Jurkat, Clone E6-1 (cell line): ENCODE measurements around the gene RNF114.

Source experiments
- DNase-seq: peaks from one replicate; pipeline ENCODE4 v3.0.0-alpha.2; 2011; ENCODE audit warnings: low read depth, low spot score
- H3K4me3 ChIP-seq: 2 replicates; pipeline ENCODE4 v1.5.1; 2011; ENCODE audit warnings: mild to moderate bottlenecking, low read length, control low read depth, moderate library complexity

RNF114 gene

GRCh38 chr20:49899541-49900383, 36.4 kb upstream of the RNF114 start:
- no peak for DNase-seq

GRCh38 chr20:49901588-49901987, 34.6 kb upstream of the RNF114 start:
- no peak for DNase-seq
- H3K4me3 ChIP-seq: no peak overlapping the region

More at GRCh38 chr20:49899541-49900383, 36.4 kb upstream of the RNF114 start:
- H3K4me3 ChIP-seq: no peak overlapping the region

GRCh38 chr20:49904440-49905214, 31.6 kb upstream of the RNF114 start:
- H3K4me3 ChIP-seq: no peak overlapping the region

DNA sequence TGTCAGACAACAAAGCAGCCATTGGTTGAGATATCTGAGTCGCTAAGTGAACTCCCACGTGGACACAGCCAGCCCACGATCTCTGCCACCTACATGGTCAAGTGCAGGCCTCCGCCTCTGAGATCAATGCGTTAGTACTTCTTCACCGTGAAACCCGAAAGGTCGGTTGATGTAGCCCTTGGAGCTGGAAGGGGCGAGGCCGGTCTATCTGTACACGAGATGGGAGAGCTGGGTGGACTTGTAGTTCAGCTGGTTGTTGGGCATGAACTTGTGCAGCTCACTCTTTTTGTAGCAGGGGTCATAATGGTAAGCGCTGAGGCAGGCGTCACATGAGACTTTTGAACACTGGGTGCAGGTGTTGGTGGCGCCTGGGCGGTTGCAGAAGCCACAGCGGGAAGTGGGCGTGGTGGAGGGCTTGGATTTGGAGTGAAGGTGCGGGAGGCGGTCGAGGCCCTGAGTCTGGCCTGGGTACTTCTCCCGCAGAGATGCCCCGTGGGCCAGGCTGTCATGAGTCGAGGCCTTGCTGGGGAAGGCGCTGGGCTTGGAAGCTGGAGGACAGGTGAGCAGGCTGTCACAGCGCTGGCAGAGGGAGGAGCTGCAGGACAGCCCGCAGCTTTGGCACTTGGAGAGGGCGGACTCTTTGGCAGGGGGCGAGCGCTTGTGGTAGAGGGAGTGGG, 30.6 kb upstream of the RNF114 start:
- peak overlapping the region; percentile 42 for H3K4me3 ChIP-seq
- DNase-seq: peak; percentile 76

More at GRCh38 chr20:49904440-49905214, 31.6 kb upstream of the RNF114 start:
- no peak for DNase-seq

DNA sequence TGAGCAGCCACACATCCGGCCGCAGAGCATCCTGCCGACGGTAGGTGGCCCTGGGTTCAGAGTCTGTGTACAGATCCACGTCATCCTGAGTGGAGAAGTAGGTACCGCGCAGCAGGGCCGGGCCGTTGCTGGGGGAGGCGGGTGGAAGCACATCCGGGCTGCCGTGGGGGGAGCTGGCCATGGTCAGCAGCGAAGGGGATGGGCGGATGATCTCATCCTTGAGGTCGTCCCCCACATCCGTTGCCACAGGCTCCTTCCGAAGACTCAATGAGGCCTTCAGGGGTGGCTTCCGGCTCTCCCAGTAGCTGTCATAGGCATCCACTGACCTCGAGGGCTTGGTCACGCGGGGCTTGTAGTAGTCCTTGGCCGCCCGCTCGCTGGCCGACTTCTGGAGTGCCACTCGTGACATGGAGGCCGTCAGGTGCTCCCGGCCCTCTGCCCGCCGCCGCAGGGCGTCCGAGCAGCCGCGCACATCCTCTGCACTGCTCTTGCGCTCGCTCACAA, 30.0 kb upstream of the RNF114 start:
- H3K4me3 ChIP-seq: peak overlapping the region; percentile 42
- DNase-seq: peak; percentile 78

DNA sequence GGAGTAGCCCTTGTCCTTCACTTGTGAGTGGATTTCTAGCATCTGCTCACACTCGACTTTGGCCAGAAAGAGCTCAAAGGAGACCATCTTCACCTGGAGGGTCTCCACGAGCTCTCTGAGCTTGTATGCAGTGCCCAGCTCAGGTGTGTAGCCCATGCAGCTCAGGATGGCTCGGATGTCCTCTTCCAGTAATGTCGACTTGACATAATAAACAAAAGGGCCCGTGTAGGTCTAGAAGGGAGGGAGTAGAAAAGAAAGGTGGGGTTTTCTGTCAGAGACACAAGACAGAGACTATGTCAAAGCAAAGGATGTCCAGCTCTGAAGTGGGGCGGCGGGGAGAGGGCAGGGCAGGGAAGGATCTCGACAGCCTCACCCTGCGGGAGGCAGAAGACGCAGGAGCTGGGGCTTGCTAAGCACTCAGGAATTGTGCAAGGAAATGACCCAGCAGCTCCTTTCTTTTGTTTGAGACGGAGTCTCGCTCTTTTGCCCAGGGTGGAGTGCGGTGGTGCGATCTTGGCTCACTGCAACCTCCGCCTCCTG, 29.5 kb upstream of the RNF114 start:
- H3K4me3 ChIP-seq: peak overlapping the region; percentile 42
- no peak for DNase-seq

DNA sequence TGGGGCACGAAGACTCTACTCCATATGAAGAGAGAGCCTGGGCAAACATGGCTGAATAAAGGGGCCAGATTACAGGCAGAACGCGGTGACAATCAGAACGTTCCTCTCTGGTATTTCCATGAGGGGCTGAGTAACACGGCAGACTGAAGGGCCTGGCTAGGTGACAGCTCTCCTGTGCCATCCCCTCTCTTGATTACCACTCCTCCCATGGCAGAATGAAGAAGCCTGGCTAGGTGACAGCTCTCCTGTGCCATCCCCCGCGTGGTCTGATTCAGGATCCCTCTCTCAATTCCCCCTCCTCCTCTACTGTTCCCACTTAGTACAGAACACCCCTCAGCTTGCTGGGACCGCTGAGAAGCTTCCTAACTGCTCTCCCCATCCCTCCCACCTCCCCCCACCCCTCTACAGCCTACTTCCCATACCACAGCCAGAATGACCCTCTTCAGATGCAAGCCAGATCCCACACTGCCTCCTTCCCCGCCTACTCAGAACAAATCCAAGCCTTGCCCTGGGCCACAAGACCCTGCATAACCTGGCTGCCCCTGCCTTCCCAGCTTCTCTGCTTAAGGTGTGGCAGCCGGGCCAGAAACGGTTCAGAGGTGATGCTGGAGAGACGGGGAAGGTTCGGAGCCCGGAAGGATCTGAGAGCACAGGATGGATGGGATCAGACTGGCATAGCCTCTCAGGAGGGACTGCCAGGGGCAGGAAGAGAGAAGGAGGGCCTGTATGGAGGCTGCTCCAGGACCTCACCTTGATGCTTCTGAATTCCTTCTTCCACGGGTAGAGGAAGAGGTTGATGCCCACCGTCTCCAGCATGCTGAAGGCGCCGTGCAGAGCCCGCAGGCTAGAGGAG, 28.6 kb upstream of the RNF114 start:
- no peak overlapping the region for H3K4me3 ChIP-seq
- DNase-seq: no peak

DNA sequence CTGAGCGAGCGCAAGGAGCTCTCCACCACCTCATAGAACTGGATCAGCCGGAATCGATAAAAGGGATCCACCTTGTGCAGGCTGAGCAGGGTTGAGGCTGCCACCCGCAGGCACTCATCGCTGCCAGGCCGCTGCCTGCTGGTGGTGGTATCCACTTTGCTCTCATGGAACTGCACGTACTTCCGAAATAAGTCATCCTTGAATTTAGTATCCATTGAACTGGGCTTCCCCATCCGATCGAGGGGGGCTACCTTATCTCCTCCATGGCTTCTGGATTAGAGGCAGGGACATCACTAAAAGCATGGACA, 28.0 kb upstream of the RNF114 start:
- DNase-seq: no peak
- no peak overlapping the region for H3K4me3 ChIP-seq

DNA sequence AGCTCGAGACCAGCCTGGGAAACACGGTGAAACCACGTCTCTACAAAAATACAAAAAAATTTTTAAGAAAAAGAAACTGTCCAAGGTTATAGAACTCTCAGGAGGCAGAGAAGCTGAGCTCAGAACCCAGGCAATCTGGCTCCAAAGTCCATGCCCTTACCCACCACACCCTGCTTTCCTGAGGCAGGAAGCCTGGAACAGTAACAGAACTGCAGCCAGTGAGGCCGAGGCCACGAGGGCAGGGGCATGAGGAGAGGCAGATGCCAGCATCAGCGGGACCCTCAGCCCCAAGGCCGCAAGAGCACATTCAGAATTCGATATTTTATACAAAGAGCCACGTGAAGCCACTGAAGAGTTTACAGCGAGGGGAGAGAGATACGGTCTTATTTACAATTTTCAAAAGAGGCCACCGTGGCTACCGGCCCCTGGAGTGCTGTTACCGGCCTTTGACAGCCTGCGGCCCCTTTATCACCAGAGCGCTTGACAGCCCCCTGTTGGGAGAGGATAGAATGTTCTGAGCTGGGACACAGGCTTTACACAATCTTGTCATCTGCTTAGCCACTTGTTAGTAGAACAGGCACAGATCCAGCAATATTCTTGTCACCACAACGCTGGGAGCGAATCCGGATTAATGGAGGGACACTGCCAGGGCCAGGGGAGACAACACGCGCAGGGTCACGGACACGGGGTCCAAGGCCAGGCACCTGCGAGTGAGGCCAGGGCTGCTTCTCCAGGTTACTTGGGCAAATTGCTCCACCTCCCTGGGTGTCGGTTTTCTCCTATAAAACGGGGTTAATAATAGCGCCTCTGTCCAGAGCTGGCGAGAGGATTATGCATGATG, 26.5 kb upstream of the RNF114 start:
- no peak for DNase-seq
- no peak overlapping the region for H3K4me3 ChIP-seq

- no peak for DNase-seq
- H3K4me3 ChIP-seq: no peak overlapping the region
Observed at GRCh38 chr20:49910340-49910706, 25.9 kb upstream of the RNF114 start.

DNA sequence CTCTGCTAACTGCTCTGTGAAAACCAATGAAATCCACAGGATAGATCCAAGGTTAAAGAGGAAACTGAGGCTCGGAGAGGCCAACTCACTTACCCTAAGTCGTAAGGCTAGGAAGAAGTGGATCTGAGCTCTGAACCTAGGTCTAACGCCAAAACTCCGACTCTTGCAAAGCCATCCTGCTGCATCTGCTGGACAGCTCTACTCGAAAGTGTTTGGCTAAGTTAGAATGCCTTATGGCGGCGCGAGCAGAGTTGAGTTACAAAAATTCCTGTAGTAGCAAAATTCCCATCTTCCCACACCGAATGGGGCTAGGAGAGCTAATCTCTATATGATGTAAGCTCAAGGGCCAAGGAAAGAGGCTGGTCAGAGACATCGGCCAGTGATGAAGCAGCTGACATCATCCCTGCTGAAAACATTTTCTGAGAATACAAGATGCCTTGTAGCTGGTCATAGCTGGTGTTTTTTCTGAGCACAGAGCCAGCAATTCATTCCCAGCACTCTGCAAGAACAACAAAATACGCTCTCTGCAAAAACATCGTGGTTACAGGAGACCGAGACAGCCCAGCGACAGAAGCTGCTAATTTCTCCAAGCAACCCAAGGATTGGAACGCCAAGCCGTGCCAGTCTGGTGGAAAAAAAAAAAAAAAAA, 22.7 kb upstream of the RNF114 start:
- DNase-seq: no peak
- H3K4me3 ChIP-seq: no peak overlapping the region; the same call in 1 of the 2 replicates

DNA sequence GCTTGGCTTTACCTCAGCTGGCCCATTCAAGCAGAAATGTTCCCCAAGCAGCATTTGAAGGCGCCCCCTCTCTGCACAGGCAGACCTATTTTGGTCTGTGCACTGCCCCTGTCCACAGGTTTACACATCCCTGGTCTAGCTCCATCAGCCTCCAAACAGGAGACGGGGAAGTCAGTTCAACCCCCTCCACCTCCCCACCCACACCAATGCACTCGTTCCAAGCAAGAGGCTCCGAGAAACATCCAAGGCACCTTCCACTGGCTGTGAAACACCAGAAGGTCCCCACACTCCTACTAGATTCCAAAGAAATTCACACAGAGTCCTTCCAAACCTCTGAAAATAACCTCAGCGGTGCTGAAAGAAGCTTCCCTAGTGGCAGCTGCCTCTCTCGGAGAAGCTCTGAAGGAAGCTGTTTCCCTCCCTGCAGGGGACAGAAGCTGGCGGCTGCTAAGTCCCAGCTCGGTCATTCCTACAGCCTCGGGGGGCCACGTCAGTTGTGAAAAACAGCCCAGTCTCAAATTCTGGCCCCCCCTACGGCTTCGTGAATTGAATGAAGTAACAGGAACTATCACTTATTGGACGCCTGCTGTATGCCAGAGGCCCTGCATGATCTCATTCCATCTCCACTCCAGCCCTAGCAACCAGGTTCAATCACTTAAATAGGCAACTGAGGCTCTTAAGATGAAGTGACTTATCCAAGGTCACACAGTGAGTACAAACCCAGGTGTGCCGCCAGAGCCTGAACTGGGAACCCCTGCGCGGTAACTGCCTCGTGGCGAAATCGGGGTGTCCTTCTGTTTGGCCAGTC, 21.7 kb upstream of the RNF114 start:
- H3K4me3 ChIP-seq: peak overlapping the region; percentile 93
- DNase-seq: no peak

DNA sequence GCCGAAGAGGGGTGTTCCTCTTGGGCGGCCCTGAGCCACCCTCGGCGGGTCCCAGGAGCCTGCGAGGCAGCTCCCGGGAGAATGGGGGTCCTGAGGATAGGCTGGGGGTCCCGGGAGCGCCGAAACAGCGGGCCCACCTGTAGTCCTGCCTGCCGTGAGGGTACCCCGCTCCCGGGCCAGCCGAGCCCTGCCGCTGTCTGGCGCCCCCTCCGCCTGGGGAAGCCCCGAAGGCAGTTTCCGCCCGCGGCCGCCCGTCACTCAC, 21.1 kb upstream of the RNF114 start:
- DNase-seq: no peak
- H3K4me3 ChIP-seq: peak overlapping the region; percentile 93

DNA sequence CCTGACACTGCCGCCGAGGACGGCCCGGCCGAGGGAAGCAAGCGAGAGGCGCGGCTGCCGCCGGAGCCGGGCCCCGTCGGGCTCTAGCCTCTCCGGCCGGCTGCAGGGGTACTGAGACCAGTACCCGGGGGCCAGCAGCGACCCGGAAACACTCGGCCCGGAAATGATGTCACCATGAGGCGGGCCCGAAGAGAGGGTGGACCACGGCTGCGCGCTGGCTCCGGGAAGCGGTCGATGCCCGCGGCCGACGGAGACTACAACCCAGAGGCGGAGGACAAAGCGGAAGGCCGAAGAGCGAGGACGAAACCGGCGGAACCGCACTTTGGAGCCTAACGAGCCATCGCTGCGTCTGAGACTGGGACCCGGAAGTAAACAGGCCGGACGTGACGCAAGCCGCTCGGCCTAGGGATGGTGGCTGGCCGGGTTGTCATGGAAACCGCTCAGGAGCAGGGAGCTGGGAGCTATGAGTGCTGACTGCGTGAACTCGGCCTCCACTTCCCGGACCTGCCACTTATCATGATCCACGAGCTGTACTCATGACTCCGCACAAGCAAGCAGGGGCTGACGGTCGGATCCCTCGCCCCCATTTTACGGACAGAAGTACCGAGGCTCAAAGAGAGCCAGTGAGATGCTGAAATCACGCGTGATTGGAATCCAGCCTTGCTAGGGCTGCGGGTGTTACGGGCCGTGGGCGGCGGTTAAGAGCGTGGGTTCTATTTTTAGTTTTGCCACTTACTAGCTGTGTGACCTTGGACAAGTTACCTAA, 20.6 kb upstream of the RNF114 start, which contains the start of gene SPATA2:
SPATA2 (minus strand) TSS at position 150 of the 766 bp plus-strand sequence. CDS start 7,039 bp downstream, outside the sequence.
- peak; percentile 81 for DNase-seq
- H3K4me3 ChIP-seq: peak within 1 kb of the TSS; percentile 93

DNA sequence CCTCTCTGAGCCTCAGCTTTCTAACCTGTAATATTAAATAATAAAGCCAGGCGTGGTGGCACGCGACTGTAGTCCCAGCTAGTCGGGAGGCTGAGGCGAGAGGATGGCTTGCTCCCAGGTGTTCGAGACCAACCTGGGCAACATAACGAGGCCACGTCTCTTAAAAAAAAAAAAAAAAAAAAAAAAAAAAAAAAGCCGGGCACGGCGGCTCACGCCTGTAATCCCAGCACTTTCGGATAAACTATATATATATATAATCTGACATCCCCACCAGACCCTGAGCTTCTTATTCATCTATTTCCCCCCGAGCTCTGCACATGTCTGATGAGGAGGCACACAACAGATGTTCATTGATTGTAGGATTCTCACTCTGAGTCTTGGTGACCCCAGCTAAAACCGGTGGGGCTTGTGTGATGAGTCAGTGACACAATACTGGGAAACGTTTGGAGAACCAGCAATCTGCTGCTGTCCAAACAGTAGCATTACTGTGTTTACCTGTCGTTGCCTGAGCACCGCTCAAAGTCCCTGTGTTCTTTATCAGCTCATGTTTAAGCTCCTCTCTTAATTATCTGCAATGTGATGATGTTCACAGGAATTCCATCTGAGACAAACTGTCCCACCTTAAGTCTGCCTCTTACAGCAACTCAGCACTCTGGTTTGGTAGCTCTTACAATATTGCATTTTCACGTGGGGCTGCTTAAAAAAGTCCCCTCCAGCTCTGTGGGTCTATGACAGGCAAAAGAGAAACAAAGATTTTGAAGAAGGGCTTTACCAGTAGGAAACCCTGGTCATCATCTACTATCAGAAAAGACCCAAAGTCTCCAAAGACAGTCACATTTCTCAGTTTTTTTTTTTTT, 19.8 kb upstream of the RNF114 start:
- H3K4me3 ChIP-seq: peak overlapping the region; percentile 93
- no peak for DNase-seq
